ENCODE measurements around the gene TMEM120B.
"Not testable (repeated sequence)": the region's sequence is repeated elsewhere in the genome, so short reads cannot be mapped to it uniquely, and the experiment has no call there.

The TMEM120B gene

GRCh38 chr12:121712461-121713256 lies at the start of gene TMEM120B:
Gene TMEM120B, plus strand, starts transcription at chr12:121712752. Its CDS starts 144 bp downstream, at chr12:121712896.
- DNase-seq = peak; percentile 19 to 89 (median 74)

- DNase-seq = no peak
These were observed 49.0 kb upstream of the TMEM120B start for GRCh38 chr12:121663610-121663929.

DNA sequence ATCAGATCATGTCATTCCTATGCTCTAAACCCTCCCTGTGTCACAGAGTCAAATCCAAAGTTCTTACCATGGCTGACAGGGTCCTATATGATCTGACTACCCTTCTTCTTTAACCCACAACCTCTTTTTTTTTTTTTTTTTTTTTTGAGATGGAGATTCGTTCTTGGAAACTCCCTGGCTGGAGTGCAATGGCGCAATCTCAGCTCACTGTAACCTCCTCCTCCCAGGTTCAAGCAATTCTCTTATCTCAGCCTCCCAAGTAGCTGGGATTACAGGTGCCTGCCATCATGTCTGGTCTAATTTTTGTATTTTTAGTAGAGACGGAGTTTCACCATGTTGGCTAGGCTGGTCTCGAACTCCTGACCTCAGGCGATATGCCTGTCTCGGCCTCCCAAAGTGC lies 45.7 kb upstream of the TMEM120B start:
- not testable (repeated sequence) for DNase-seq

- DNase-seq = peak in 5 of 51 donors; percentile 6 to 22 (median 7)
These were observed 43.6 kb upstream of the TMEM120B start for GRCh38 chr12:121668750-121669520.

DNA sequence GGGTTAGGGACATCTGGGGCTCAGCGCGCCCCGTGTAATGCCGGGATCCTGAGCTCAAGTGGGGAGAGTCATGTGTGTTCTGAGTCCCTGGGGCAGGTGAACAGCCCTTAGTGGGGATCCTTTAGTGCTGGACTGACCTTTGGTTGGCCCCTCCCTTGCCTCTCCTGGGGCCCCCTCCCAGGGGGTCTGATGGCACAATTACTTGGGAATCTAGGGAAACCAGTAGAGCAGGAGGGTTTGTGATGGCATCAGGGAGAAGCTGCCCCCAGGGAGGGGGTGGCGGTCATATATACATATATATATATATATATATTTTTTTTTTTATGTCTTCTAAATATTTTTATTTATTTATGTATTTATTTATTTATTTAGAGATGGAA lies 43.0 kb upstream of the TMEM120B start, which contains the start of gene MORN3:
MORN3 (minus strand) TSS at position 134 of the 380 bp plus-strand sequence. CDS start 171 bp downstream, outside the sequence.
- DNase-seq = no peak

GRCh38 chr12:121673013-121673511 lies 39.5 kb upstream of the TMEM120B start:
- peak in 3 of 51 donors; percentile 8 to 9 (median 9) for DNase-seq

DNA sequence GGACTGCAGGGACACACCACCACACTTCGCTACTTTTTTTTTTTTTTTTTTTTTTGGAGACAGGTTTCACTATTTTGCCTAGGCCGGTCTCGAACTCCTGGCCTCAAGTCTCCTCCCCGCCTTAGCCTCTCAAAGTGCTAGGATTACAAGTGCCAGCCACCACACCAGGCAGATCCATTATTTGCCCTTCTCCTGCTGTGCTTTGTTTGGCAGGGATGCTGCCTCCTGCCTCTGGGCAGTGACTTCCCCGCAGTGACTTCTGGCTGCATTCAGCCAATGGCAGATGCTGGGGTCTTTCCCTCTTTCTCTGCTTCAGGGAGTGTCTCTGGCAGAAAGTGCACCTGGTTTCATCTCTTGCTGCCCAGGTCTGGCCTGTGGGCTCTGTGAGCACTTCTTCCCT lies 36.4 kb upstream of the TMEM120B start:
- DNase-seq = no peak

DNA sequence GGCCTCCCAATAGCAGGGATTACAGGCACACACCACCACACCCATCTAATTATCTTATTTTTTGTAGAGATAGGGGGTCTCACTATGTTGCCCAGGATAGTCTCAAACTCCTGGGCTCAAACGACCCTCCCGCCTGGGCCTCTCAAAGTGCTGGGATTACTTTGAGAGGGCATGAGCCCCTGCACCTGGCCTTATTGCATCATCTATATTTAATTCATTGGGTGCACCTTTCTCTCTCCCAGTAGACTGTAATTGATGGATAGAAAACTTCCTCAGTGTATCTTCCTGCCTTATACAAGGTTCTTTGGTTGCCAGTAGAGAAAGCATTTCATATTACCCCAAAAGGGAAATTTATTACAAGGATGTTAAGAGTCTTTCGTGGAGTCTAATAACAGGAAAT lies 34.2 kb upstream of the TMEM120B start:
- DNase-seq = no peak

DNA sequence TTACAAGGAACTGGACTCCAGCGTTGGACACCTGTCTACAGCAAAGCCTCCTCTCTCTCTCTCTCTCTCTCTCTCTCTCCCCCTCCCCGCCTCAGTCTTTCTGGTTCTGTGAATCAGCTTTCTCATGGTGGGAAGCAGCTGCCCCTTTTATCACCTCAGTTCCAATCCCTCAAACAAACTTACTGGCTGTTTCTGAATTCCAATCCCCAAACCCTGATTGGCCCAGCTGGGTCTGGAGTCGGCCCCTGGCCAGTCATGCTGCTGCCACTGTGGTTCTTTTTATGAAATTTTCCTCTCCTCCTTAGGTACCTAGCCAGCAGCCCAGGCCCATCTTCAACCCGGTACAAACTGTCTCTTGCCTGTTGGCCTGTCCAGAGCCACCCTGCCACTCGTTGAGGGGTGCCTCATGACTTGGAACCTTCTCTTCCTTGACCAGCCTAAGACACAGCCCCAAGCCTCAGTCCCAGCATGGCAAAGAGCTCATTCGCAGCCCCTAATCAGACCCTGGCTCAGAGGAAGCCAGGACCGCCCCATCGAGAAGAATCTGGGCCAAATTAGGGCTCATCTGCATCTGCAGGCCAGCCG lies 33.7 kb upstream of the TMEM120B start:
- DNase-seq = no peak

DNA sequence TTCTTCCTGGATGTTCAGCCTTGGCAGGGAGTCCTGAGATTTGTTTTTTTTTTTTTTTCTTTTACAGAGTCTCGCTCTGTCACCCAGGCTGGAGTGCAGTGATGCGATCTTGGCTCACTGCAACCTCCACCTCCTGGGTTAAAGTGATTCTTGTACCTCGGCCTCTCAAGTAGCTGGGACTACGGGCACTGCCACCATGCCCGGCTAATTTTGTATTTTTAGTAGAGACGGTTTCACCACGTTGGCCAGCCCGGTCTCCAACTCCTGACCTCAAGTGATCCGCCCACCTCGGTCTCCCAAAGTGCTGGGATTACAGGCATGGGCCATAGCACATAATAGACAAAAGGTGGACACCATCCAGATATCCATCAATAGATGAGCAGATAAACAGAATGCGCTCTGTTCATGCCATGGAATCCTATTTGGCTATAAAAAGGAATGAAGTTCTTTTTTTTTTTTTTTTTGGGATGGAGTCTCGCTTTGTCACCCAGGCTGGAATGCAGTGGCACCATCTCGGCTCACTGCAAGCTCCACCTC lies 32.8 kb upstream of the TMEM120B start:
- DNase-seq = peak in 1 of 51 donors; percentile 6

DNA sequence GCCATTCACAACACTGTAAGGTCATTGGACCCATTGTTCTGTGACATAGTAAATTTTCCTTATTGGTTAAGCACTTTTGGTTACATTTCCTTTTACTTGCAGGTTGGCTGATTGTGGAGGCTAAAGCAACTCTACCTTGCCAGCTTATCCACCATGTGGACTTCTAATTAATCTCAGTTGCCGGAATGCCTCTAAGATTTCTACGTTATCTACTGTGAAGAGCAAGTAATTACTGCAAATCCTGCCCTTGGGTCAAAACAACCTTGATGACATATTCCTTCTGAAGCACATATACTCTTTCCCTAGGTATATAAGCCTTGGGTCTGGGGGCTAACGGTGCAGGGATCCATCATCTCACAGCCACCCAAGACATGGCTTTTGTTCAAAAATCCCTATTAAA lies 23.6 kb upstream of the TMEM120B start:
- no peak for DNase-seq

DNA sequence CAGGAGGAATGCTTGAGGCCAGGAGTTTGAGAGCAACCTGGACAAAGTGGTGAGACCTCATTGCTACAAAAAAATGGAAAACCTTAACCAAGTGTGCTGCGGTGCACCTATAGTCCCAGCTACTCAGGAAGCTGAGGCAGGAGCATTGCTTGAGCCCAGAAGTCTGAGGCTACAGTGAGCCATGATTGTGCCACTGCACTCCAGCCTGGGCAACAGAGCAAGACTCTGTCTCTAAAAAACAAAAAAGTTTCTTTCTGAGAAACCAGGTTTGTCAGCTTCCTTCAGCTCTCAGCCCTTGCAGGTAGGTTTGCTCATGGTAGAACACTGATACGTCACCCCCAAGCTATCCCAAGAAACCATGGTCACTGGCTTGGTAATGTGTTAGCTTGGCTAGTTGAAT lies 23.1 kb upstream of the TMEM120B start:
- DNase-seq = no peak

- not testable (repeated sequence) for DNase-seq
These were observed 19.8 kb upstream of the TMEM120B start for GRCh38 chr12:121692744-121693143.

GRCh38 chr12:121693155-121693687 lies 19.3 kb upstream of the TMEM120B start:
- no peak for DNase-seq

- DNase-seq = peak in 2 of 51 donors; percentile 44 to 55
These were observed 15.4 kb upstream of the TMEM120B start for GRCh38 chr12:121697093-121697698.

DNA sequence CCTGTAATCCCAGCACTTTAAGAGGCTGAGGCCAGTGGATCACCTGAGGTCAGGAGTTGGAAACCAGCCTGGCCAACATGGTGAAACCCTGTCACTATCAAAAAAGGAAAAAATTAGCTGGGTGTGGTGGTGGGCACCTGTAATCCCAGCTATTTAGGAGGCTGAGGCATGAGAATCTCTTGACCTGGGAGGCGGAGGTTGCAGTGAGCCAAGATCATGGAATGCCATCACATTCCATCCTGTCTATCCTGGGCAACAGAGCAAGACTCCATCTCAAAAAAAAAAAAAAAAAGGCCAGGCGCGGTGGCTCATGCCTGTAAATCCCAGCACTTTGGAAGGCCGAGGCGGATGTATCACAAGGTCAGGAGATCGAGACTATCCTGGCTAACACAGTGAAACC lies 14.7 kb upstream of the TMEM120B start:
- DNase-seq = not testable (repeated sequence)

DNA sequence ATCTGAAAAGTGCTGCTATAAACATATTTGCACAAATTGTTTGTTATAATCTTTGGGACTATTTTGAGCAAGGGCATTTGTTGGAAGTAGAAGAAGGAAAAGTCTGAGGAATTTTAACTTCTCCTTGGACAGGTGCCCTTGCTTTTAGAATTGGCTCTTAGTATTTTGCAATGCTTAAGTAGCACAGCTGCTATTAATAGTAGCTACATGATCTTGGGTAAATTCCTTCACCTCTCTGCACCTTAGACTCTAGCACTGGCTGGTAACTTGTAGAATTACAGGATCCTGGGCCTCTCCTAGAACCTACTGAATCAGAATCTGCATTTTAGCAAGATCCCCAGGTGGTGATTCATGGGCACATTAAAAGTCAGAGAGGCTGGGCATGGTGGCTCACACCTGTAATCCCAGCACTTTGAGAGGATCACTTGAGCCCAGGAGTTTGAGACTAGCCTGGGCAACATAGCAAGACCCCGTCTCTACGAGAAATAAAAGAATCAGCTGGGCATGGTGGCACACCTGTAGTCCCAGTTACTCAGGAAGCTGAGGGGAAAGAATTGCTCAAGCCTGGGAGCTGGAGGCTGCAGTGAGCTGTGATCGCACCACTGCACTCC lies 10.8 kb upstream of the TMEM120B start:
- DNase-seq = no peak

DNA sequence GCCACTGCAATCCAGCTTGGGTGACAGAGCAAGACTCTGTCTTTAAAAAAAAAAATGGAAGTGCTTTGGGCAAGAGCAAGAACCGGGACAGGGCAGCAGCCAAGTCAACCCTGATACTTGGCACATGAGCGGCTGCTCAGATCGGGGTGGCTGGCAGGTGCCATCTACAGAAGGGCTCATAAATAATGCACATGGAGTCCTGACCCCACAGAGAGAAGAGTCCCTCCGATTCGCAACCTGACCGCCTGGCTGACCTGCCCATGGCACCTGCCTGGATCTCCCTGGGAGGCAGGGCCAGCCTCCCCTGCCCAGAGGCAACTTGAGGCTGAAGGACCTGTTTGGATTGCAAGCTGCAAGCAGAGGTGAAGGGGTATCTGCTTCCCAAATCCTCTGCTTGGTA lies 9.6 kb upstream of the TMEM120B start:
- DNase-seq = no peak

DNA sequence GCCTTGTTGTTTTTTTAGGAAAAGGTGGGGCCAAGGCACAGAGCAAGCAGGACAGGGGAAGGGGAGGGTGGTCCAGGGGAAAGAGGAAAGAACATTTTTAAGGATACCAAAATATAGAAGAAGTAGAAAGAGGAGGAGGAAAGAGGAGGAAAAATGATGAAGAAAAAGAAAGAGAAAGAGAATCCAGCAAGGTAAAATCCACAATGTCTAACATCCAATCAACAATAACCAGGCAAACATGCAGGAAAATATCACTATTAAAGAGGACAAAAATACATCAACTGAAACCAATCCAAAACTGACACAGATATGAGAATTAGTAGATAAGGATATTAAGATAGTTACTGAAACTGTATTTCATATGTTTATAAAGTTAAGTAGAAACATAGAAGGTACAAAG lies 7.0 kb upstream of the TMEM120B start:
- DNase-seq = no peak

DNA sequence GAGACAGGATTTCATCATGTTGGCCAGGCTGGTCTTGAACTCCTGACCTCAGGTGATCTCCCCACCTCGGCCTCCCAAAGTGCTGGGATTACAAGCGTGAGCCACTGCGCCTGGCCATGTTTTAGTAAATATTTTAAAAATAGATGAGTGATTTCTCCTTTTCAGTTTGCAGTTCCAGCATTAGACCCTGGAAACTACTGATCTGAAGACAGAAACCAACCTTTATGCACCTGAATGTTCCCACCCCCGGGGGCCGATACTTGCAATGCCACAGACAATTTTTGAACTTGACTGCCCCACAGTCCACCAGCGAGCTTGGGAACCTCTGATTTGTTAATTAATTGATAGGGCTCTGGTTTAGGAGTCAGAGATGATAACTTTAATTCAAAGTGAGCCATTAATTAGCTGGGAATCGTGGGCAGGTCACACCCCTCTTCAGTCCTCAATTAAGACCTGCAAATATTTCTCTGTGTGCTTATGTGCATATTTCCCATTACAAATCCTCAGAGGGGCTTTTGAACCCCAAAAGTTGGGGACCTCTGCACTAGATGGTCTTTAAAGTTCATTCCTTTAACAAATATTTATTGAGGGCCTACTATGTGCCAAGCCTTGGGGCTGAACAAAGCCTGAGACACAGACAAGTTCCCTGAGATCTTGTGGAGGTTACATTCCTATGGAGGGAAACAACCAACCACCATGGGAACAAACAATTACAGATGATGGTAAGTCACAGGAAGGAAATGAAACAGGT lies 4.1 kb upstream of the TMEM120B start:
- DNase-seq = no peak
